ENCODE data around the gene RTN4IP1. TPM values are rescaled to one million over a fixed set of nuclear protein-coding genes. Genes with fewer than 3 reads are reported as not detected.

The RTN4IP1 gene
- total and polyA plus RNA-seq, 9 of the 15 experiments (the other 6 are each of a cell fraction or from before 2014, with no cell fraction given): 17.9 to 46.0 (median 22.2) TPM

- no peak for FAIRE-seq
- CTCF ChIA-PET (ENCODE audit: low intra/inter-chr PET ratio): no interaction called here
Measured at GRCh38 chr6:106525882-106526275, 103.4 kb downstream of the RTN4IP1 start.

More at GRCh38 chr6:106525882-106526275, 103.4 kb downstream of the RTN4IP1 start:
- Histone ChIP-seq H4K20me1 (replicated peaks; ENCODE audit: control insufficient read depth, insufficient read depth, low read length) (peaks cover 5% of the 10 kb centered on the region), H3K9me3 (replicated peaks; ENCODE audit: control insufficient read depth, insufficient read depth, low read depth, low read length) (no peaks in the 10 kb centered on the region), H3K79me2 (ENCODE audit: control insufficient read depth, insufficient read depth, low read length) (no peaks in the 10 kb centered on the region), H3K4me1 (replicated peaks in 1 of 2; ENCODE audit: control insufficient read depth in 2 of 2, insufficient read depth in 2 of 2, low read length in 2 of 2) (peaks cover 4 to 6% of the 10 kb centered on the region in 2 experiments; a peak in 2 of 5 replicates), H3K9ac (ENCODE audit: insufficient read depth in 1 of 2, low read depth in 2 of 2, low read length in 2 of 2) (no peak overlapping the region), H3K27me3 (ENCODE audit: control insufficient read depth in 2 of 2, insufficient read depth in 2 of 2, low read length in 2 of 2) (peaks cover 0 to 3% of the 10 kb centered on the region in 2 experiments; a peak in 3 of 5 replicates), H3K27ac (ENCODE audit: extremely low read depth, low read depth, low read length) (no peak overlapping the region), H3K36me3 (ENCODE audit: control insufficient read depth, insufficient read depth, low read length) (no peaks in the 10 kb centered on the region), H3K9me1 (ENCODE audit: control insufficient read depth, insufficient read depth, low read length) (no peaks in the 10 kb centered on the region), H3K4me3 (no peak overlapping the region), H3K4me2 (ENCODE audit: insufficient read depth, low read length) (no peak overlapping the region), H2AFZ (ENCODE audit: low read depth, low read length) (no peak overlapping the region)
- TF ChIP-seq MAFG (tag; conservative IDR thresholded peaks at IDR 0.05) (peak; percentile 85), MTA1 (IDR thresholded peaks at IDR 0.05; ENCODE audit: borderline replicate concordance) (no peak), MAFF (IDR thresholded peaks at IDR 0.05; ENCODE audit: low read length) (peak; percentile 88), ZFP30 (CRISPR knock-in tag; IDR thresholded peaks at IDR 0.05; ENCODE audit: borderline replicate concordance) (no peak), ZNF407 (IDR thresholded peaks at IDR 0.05; ENCODE audit: low read depth) (no peak), NFXL1 (CRISPR knock-in tag; IDR thresholded peaks at IDR 0.05) (no peak), HEY1 (CRISPR knock-in tag; IDR thresholded peaks at IDR 0.05; ENCODE audit: borderline replicate concordance) (no peak), MAFK (IDR thresholded peaks at IDR 0.05; ENCODE audit: low read length) (peak; percentile 88), ZNF316 (IDR thresholded peaks at IDR 0.05) (peak; percentile 92), C11orf30 (IDR thresholded peaks at IDR 0.05; ENCODE audit: low read depth) (peak; percentile 89), HMGXB4 (CRISPR knock-in tag; IDR thresholded peaks at IDR 0.05) (no peak)
- in situ Hi-C loops (cut with MboI) (no loop called here), intact Hi-C loops (cut with micrococcal nuclease) (no loop called here)
- ATAC-seq (no peak), DNase-seq (ENCODE audit: extremely low read depth in 1 of 4, low spot score in 3 of 4) (no peak)
- no TSS peak for BruUV-seq (replicated peaks)
- 6% methylated on average over 1 of the region's 1 CpG for WGBS (ENCODE audit: insufficient coverage, low coverage, missing lambda C conversion rate)
- POLR2A ChIA-PET: interaction anchor here (0.6 to 1.0 kb wide), 2 partner anchors 14 to 42 kb away, joined by 3 read pairs; no protein-coding TSS in a partner anchor

Measured in K562 (cell line).